Stimulated activated CD8-positive, alpha-beta memory T cell treated with anti-CD3 and anti-CD28 coated beads, Interleukin-7, amount 100 ng/mL, for 1 hour (primary cell): ENCODE results near the gene ITPKC.

Source experiments
- DNase-seq, 2 donors: peaks; one replicate each; pipeline ENCODE4 v3.0.0-alpha.2; 2020; ENCODE audit warnings: low read depth in 2 of 2

Gene ITPKC

GRCh38 chr19:40740747-40741146 lies 23.8 kb downstream of the ITPKC start:
- DNase-seq: no peak

DNA sequence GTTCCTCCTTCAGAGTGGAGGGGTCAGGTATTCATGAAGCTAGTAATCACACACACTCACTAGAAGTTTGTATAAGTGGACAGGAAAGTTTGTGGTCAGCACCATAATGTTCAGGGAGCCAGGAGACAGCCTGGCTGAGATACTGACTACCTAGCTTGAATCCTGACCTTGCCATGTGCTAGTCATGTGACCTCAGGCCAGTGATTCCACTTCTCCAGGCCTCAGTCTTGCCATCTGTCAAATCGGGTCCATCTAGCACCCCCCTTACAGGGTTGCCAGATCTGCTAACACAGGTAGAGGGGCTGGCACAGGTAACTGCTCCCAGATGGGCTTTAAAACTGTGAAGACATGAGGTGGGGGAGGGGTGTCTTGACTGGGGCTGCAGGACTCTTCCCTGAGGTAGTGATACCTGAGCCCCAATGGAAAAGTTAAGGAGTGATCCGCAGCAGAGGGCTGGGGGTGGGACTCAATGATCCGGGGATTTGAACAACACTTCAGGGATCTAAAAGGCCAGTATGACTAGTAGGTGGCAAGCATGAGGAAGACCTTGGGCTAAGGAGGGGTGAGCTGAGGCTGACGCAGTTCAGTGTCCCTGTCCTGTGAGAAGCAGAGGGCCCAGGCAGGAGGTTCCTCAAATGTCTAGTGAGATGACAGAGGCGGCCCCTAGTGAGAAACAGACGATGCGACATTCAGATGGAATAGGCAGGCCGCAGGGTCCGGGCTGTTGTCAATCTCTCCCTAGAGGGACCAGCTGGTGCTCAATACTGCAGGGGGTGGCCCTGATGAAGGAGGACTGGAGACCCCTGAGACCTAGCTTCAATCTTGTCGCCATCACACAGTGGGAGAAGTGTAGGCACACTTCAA lies 24.8 kb downstream of the ITPKC start:
- DNase-seq: no peak

DNA sequence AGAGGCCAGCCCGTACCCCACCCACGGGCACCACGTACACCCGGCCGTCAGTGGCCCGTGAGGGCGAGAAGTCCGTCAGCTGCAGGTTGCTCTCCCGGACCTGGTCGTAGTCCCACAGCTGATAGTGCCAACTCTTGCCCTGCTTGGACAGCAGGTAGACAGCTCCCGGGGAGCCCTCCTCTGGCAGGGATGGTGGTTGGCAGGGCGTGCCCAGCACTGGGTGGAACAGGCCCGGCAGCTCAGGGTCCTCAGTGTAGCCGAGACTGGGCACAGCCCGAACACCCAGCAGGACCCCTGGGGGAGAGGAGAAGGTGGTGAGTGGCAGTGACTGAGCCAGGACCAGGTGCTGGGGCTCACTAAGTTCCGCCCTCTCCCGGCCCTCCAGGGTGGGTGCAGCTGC lies 25.6 kb downstream of the ITPKC start:
- DNase-seq: no peak

DNA sequence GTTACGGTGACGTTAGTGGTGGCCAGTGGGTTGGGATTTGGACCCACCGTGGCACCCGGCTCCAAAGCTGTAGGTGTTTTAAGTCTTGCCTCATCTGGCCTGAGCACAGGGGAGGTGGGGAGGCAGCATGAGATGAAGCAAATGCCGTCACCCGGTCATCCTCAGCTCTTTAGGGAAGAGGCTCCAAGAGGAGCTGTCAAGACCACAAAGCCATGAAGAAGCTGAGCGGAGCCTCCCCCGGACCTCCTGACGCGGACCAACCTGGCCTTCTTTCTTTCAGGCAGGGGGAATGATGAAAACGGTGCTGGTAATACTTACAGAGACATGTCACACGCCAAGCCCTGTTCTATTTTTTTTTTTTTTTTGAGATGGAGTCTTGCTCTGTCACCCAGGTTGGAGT lies 26.0 kb downstream of the ITPKC start:
- DNase-seq: no peak

DNA sequence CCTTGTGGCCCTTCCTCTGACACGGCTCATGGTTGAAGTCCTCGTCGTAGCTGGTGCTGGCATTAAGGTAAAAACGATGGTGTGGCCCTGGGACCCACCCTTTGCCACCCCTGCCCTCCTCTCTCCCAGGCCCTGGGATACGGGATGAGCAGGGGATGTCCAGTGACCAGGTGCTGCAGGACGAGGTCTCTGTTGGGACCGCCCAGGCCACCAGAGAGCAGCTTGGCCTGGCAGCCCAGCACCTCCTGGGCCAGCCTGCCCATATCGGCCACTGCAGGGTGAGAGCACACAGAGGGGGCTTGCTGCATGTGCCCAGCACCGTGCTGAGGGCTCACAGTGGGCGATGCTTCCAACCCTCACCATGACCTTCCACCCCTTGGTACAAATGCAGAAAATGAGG lies 27.0 kb downstream of the ITPKC start:
- DNase-seq: no peak

- no peak for DNase-seq
These were observed 27.9 kb downstream of the ITPKC start for GRCh38 chr19:40744554-40745401.

GRCh38 chr19:40745402-40745780 lies 28.5 kb downstream of the ITPKC start:
- DNase-seq: no peak

- DNase-seq: no peak
These were observed 30.6 kb downstream of the ITPKC start for GRCh38 chr19:40747536-40747935.

GRCh38 chr19:40750058-40750873 lies 33.4 kb downstream of the ITPKC start, which contains the start of gene ACTMAP:
Gene ACTMAP (minus strand): TSS chr19:40750477. CDS start chr19:40749803, 674 bp downstream.
- peak; percentile 98 to 99 for DNase-seq

DNA sequence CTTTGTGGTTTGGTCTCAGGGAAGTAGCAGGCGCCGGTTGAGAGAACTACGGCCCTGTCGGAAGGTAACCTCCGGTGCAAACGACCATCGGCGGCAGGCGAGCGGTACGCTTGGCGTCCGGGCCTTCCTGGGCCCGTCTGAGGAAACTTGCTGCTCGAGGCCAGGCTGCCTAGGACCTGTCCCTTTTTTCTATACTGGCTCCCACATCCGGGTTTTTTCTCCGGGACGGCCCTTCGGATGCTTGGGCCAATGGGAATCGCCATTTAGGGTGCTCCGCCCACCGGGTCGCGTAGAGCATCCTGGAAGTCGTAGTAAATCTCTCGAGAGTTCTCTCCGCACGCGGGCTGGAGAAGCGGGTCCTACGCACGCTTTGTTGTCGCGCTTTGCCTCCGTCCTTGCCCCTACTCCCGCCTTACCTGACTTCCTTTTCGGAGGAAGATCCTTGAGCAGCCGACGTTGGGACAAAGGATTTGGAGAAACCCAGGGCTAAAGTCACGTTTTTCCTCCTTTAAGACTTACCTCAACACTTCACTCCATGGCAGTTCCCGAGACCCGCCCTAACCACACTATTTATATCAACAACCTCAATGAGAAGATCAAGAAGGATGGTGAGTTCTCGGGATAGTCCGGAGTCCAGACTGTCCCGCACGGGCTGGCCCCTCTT lies 34.1 kb downstream of the ITPKC start, which contains the start of gene SNRPA:
TSS of gene SNRPA (plus strand) at position 330 of the 664 bp plus-strand sequence. CDS start at position 536, 206 bp downstream.
- peak; percentile 84 to 89 for DNase-seq

DNA sequence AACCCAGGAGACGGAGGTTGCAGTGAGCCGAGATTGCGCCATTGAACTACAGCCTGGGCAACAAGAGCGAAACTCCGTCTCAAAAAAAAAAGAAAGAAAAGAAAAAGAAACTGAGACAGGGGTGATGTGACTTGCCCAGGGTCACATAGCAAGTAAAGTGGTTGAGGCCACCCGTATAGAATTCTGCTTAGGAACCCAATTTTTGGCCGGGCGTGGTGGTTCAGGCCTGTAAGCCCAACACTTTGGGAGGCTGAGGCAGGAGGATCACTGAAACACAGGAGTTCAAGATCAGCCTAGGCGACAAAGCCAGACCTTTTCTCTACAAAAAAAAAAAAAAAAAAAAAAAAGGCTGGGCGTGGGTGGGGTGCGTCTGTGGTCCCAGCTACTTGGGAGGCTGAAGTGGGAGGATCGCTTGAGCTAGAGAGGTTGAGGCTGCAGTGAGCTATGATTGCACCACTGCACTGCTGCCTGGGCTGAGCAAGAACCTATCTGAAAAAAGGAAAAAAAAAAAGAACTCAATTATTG lies 35.4 kb downstream of the ITPKC start:
- DNase-seq: no peak

GRCh38 chr19:40754611-40755247 lies 37.8 kb downstream of the ITPKC start:
- DNase-seq: no peak

DNA sequence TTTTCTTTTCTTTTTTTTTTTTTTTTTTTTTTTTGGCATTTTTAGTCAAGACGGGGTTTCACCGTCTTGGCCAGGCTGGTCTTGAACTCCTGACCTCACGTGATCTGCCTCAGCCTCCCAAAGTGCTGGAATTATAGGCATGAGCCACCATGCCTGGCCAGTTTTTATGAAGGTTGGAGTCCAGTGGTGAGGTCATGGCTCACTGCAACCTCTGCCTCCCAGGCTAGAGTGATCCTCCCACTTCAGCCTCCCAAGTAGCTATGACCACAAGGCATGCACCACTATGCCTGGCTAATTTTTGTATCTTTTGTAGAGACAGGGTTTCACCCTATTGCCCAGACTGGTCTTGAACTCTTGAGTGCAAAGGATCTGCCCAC lies 38.3 kb downstream of the ITPKC start:
- DNase-seq: no peak

GRCh38 chr19:40755791-40756190 lies 38.9 kb downstream of the ITPKC start:
- DNase-seq: no peak

- DNase-seq: no peak
These were observed 39.7 kb downstream of the ITPKC start for GRCh38 chr19:40756502-40757110.

GRCh38 chr19:40758491-40758890 lies 41.6 kb downstream of the ITPKC start:
- no peak for DNase-seq

- no peak for DNase-seq
These were observed 42.4 kb downstream of the ITPKC start for GRCh38 chr19:40759352-40759751.

DNA sequence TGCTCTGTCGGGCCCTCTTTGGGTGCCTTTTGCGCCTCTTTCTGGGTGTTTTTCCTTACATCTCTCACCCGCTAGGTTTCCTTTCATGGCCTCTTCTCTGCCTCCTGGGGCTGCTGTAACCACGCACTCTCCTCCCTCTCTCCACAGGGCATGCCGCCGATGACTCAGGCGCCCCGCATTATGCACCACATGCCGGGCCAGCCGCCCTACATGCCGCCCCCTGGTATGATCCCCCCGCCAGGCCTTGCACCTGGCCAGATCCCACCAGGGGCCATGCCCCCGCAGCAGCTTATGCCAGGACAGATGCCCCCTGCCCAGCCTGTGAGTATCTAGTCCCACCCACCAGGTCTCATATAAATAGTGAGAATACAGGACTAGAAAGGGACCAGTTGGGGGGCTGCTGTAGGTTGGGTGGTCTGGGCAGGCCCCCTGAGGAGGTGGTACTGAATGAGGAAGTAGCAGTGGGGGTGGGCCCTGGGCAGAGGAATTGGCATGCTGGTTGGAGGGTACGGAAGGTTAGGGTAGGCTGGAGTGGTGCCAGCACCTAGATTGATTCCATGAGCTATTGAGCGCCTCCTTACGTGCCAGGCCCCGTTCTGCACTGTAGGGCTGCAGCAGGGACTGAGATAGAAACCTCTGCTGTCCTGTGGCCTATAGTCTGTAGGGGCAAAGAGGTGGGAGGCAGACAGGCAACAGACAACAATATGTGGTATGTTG lies 46.0 kb downstream of the ITPKC start:
- no peak for DNase-seq

DNA sequence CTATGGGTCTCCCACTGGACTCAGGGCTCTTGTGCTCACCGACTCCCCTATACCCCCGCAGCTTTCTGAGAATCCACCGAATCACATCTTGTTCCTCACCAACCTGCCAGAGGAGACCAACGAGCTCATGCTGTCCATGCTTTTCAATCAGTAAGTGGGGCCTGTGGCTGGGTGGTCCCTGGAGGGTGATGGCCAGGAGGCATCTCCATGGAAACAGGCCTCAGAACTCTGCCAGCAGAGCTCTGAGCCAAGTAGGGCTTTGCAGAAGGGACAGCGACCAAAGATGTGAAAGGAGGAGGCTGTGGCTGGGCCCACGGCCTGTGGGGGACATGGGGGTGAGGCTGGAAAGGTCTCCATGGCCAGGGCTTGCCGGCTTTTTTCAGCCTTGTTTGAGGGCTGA lies 46.6 kb downstream of the ITPKC start:
- no peak for DNase-seq
